GM23338 (cell line): ENCODE results near the gene ETFB.

Experiments used
- EZH2 ChIP-seq: fragments of 200-600 bp; sonication (generic); IDR thresholded peaks from one replicate; pipeline ENCODE4 v1.8.0; 2017; ENCODE audit warnings: antibody characterized with exemption, mild to moderate bottlenecking, low read depth; ENCODE audit not compliant: unreplicated experiment
- EZH2phosphoT487 ChIP-seq: fragments of 200-600 bp; sonication (generic); IDR thresholded peaks from one replicate; pipeline ENCODE4 v1.8.1; 2018; ENCODE audit warnings: antibody characterized with exemption; ENCODE audit not compliant: unreplicated experiment
- JUNB ChIP-seq: IDR thresholded peaks from one replicate; pipeline ENCODE4 v1.6.1; 2016; ENCODE audit warnings: antibody characterized with exemption; ENCODE audit not compliant: unreplicated experiment
- POLR2AphosphoS5 ChIP-seq: IDR thresholded peaks from 2 replicates; pipeline ENCODE4 v1.6.1; 2016; ENCODE audit warnings: antibody characterized with exemption, low read depth
- TF ChIP-seq, protein P1 (sequence below), 2 experiments: fragments of 200-600 bp in 1 of 2; sonication (generic) in 1 of 2; conservative IDR thresholded peaks; 2 replicates each; pipeline versions ENCODE4 v1.5.1 to v1.6.1; 2016 to 2017; ENCODE audit warnings: antibody characterized with exemption in 2 of 2, low read depth in 2 of 2, mild to moderate bottlenecking in 2 of 2, moderate library complexity in 1 of 2

DNA sequence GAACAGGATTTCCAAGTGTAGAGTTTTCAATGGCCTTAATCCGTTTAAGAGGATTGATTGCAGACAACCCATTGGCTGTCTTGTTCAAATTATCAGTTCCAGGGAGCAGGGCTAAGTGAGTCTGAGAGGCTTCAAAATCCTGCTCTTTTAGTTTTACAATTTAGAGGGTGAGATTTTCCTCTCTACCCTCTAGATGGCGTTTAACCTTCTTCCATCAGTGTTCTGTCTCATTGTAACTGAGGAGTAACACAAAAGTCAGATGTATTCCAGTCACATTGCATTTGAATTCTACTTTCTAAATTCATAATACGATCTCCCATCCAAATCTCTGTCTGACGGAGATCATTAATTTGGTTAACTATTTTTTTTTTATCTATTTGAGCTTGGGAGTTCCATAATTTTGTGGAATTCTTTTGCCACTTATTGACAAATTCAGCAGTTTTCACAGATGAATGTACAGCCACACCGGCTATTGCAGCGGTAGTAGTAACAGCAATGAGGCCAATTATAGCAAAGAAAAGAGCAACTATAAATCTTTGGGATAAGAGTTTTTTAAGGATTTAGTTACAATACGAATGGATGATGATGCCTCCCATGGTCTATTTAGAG, 32.0 kb upstream of the ETFB start:
- TF ChIP-seq, protein P1, sequence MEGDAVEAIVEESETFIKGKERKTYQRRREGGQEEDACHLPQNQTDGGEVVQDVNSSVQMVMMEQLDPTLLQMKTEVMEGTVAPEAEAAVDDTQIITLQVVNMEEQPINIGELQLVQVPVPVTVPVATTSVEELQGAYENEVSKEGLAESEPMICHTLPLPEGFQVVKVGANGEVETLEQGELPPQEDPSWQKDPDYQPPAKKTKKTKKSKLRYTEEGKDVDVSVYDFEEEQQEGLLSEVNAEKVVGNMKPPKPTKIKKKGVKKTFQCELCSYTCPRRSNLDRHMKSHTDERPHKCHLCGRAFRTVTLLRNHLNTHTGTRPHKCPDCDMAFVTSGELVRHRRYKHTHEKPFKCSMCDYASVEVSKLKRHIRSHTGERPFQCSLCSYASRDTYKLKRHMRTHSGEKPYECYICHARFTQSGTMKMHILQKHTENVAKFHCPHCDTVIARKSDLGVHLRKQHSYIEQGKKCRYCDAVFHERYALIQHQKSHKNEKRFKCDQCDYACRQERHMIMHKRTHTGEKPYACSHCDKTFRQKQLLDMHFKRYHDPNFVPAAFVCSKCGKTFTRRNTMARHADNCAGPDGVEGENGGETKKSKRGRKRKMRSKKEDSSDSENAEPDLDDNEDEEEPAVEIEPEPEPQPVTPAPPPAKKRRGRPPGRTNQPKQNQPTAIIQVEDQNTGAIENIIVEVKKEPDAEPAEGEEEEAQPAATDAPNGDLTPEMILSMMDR (conservative IDR thresholded peaks at IDR 0.05; ENCODE audit: low read depth in 2 of 2), result peak; percentile 58 to 61
- TF ChIP-seq POLR2AphosphoS5 (no peak), JUNB (no peak), EZH2phosphoT487 (no peak), EZH2 (no peak)
